DND-41 (cell line): ENCODE measurements around the gene BTBD10.

Source experiments
- EZH2 ChIP-seq: IDR thresholded peaks from 3 replicates; pipeline ENCODE4 v1.6.1; 2012; ENCODE audit warnings: borderline replicate concordance, low read depth, mild to moderate bottlenecking, moderate library complexity, low read length, inconsistent platforms; ENCODE audit not compliant: severe bottlenecking
- TF ChIP-seq, protein P1 (sequence below): IDR thresholded peaks from 2 replicates; pipeline ENCODE4 v1.5.1; 2012; ENCODE audit warnings: borderline replicate concordance, low read length, moderate library complexity, mild to moderate bottlenecking; ENCODE audit not compliant: poor library complexity, severe bottlenecking; ENCODE audit errors: extremely low read depth

DNA sequence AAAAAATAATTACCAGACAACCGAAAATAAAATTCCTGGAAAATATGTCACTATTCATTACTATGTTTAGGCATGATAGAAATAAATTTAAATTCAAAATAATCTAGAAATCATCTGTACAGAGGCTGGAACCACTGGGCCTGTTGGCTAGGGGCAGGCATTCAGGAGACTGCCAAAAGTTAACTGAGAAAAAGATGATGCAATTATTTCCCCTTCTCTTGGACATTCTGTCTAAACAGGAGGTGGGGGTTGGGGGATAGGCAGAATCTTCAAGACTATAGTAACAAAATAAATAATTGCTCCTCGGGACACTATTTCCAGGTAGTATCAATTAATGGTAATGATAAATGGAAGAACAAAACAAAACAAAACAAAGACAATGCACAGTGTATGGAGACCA, 14.1 kb downstream of the BTBD10 start:
- TF ChIP-seq, protein P1, sequence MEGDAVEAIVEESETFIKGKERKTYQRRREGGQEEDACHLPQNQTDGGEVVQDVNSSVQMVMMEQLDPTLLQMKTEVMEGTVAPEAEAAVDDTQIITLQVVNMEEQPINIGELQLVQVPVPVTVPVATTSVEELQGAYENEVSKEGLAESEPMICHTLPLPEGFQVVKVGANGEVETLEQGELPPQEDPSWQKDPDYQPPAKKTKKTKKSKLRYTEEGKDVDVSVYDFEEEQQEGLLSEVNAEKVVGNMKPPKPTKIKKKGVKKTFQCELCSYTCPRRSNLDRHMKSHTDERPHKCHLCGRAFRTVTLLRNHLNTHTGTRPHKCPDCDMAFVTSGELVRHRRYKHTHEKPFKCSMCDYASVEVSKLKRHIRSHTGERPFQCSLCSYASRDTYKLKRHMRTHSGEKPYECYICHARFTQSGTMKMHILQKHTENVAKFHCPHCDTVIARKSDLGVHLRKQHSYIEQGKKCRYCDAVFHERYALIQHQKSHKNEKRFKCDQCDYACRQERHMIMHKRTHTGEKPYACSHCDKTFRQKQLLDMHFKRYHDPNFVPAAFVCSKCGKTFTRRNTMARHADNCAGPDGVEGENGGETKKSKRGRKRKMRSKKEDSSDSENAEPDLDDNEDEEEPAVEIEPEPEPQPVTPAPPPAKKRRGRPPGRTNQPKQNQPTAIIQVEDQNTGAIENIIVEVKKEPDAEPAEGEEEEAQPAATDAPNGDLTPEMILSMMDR = no peak
- no peak for TF ChIP-seq EZH2
